Calu3 (cell line): ENCODE measurements around the gene VASP. TPM values are rescaled to one million over a fixed set of nuclear protein-coding genes. Genes with fewer than 3 reads are reported as not detected.

Source experiments
- BruUV-seq: library from RNA; stranded (reverse); fragments of 400-500 nt; replicated peaks from 2 replicates; lab custom pipeline; 2021; lab: Mats Ljungman, UMichigan
- CTCF ChIA-PET: fragments of 300-600 bp; sonication (Branson Sonifier 250); formaldehyde crosslinking; loops from one replicate; lab custom pipeline; 2022; ENCODE audit warnings: antibody characterized with exemption; lab: Charles Lee
- DNase-seq: peaks from one replicate; pipeline ENCODE4 v3.0.0; 2022
- H3K27ac Mint-ChIP-seq: one replicate; pipeline ENCODE4 v1.8.0; 2022; ENCODE audit warnings: mixed read lengths; ENCODE audit not compliant: unreplicated experiment
- H3K27me3 Mint-ChIP-seq: one replicate; pipeline ENCODE4 v1.8.0; 2022; ENCODE audit warnings: mixed read lengths; ENCODE audit not compliant: unreplicated experiment
- H3K36me3 Mint-ChIP-seq: one replicate; pipeline ENCODE4 v1.8.0; 2022; ENCODE audit warnings: mild to moderate bottlenecking, moderate library complexity, mixed read lengths; ENCODE audit not compliant: insufficient read depth, unreplicated experiment
- H3K4me1 Mint-ChIP-seq: one replicate; pipeline ENCODE4 v1.8.0; 2022; ENCODE audit warnings: mild to moderate bottlenecking, low read depth, mixed read lengths; ENCODE audit not compliant: unreplicated experiment
- H3K4me3 Mint-ChIP-seq: one replicate; pipeline ENCODE4 v1.8.0; 2022; ENCODE audit warnings: mild to moderate bottlenecking, low read depth, moderate library complexity, mixed read lengths; ENCODE audit not compliant: unreplicated experiment
- H3K9me3 Mint-ChIP-seq: one replicate; pipeline ENCODE4 v1.8.0; 2022; ENCODE audit warnings: low read depth, mixed read lengths; ENCODE audit not compliant: unreplicated experiment
- intact Hi-C: fragments of 100-400 bp; cut with micrococcal nuclease; formaldehyde crosslinking; loops from one replicate; pipeline ENCODE4 v1.10.0; 2022; ENCODE audit not compliant: unreplicated experiment
- total RNA-seq: library from RNA; stranded (reverse); gene quantifications from 2 replicates; pipeline ENCODE4 v1.2.3, GENCODE V29; 2022
- TF ChIP-seq, protein P1 (sequence below): fragments of 200-600 bp; IDR thresholded peaks from one replicate; pipeline ENCODE4 v1.8.0; 2022; ENCODE audit warnings: antibody characterized with exemption; ENCODE audit not compliant: unreplicated experiment

Gene VASP
- total RNA-seq, 1 experiment from 2014 or later, result 194 TPM

DNA sequence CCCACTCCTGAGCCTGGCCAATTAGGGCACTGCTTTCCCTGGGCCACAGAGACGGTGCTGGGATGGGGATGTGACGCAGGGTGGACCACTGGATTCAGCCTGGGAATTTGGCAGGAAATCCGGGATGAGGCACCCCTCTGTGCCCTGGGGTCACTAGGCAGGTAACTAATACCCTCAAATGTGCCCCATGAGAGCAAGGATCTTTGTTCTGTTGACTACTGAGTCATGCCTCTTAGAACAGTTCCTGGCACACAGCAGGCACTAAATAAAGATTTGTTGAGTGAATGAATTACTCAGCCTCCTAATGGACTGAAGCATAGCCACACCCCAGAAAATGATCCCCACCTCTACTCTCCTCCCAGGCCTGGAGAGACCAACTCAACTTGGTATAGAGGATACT, 61.5 kb downstream of the VASP start:
- DNase-seq, result peak; percentile 60
- no TSS peak for BruUV-seq
- Mint-ChIP-seq H3K36me3 (peaks cover 20% of the 10 kb centered on the region), H3K4me3 (no peak overlapping the region), H3K27me3 (no peaks in the 10 kb centered on the region), H3K27ac (peak overlapping the region; percentile 72), H3K9me3 (no peaks in the 10 kb centered on the region), H3K4me1 (peaks cover 31% of the 10 kb centered on the region)
- CTCF ChIA-PET, result no interaction called here
- intact Hi-C loops, result no loop called here
- TF ChIP-seq, protein P1, sequence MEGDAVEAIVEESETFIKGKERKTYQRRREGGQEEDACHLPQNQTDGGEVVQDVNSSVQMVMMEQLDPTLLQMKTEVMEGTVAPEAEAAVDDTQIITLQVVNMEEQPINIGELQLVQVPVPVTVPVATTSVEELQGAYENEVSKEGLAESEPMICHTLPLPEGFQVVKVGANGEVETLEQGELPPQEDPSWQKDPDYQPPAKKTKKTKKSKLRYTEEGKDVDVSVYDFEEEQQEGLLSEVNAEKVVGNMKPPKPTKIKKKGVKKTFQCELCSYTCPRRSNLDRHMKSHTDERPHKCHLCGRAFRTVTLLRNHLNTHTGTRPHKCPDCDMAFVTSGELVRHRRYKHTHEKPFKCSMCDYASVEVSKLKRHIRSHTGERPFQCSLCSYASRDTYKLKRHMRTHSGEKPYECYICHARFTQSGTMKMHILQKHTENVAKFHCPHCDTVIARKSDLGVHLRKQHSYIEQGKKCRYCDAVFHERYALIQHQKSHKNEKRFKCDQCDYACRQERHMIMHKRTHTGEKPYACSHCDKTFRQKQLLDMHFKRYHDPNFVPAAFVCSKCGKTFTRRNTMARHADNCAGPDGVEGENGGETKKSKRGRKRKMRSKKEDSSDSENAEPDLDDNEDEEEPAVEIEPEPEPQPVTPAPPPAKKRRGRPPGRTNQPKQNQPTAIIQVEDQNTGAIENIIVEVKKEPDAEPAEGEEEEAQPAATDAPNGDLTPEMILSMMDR, result no peak

DNA sequence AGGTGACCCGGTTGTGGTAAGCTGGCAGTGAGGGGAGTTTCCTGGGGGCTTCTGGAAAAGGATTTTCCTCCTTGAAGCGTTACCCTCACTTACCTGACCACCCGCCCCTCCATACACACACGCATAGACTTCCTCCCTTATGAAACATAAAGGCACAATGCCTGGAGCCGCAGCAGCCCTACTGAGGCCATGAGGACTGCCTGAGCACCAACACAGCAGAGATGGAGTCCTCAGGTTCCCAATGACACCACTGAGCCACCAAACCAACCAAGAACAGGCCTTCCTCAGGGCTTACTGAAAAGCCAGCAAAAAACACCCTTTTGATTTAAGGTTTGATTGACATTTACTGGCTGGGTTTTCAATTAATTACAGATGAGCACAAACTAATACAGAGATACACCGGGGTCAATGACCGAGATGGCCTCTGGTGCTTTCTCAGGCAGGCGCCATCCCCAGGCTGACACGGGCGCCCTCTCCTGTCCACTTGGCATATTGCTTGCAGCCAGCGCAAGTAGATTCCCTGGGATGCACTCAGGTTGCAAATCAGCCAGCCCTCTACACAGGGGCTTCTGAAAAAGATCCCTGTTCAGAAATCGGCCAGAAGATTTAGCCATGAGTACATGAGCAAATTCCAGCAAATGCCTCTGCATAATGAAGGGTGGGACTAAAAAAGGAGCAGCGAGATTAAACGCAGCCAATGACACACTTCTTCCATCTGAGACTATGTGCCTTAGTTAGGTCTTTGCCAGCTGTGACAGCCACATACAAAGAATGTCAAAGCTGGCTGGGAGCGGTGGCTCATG, 62.5 kb downstream of the VASP start:
- peak overlapping the region; percentile 32 for H3K27ac Mint-ChIP-seq
- TF ChIP-seq, protein P1, result peak; percentile 83
- DNase-seq, result peak; percentile 80
- BruUV-seq, result no TSS peak
- H3K27me3 Mint-ChIP-seq, result no peaks in the 10 kb centered on the region
- no peaks in the 10 kb centered on the region for H3K9me3 Mint-ChIP-seq
- CTCF ChIA-PET, result no interaction called here
- intact Hi-C loops, result loop anchor here (1.0 kb wide), 1 partner anchor 47 kb away; no protein-coding TSS in a partner anchor
- peaks cover 31% of the 10 kb centered on the region for H3K4me1 Mint-ChIP-seq
- H3K4me3 Mint-ChIP-seq, result peak overlapping the region; percentile 13
- H3K36me3 Mint-ChIP-seq, result peaks cover 23% of the 10 kb centered on the region

DNA sequence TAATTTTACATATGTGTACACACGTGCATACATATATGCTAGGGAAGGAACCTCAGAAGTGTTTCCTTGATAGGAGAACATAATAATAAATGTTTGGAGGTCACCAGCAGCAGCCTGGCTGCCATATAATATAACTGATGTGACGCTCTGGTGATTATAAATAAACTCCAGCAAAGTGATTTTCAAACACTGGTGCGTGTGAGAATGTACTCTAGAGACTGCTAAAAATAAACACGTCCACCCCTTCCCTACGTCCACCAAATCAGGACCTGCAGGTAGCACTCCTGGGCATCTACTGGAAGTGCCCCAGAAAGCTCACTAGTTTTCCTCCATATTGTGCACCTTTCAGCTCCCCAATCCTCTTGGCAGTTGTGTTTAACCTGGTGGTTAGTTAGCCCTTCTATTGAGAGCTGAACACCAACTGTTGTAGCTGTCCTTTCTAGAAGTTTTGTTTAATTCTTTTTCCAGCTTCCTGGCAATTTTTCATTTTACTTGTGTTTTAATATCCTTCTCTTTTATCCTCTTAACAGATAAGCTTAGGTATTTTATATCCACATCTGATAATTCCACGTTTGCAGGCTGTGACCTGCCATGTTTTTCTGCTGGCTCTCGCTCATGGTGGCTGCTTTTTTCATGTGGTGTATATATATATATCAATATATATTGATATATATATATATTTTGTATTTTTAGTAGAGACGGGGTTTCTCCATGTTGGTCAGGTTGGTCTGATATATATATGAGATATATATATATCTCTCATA, 64.4 kb downstream of the VASP start:
- intact Hi-C loops, result no loop called here

DNA sequence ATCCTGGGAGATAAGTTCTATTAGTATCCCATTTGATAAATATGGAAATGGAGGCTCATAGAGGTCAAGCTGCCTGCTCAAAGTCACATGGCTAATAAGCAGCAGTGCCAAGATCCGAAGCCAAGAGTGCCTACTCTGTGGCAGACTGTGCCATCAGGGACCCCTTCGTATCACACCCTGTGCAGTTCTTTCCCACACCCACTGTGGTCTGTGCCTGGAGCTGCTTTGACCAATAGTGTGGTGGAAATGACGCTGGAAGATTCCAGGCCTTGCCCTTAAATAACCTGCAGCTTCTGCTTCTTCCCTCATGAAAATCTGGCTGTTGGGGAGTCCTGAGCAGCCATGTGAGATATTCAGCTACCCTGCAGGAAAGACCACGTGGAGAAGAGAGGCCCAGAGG, 67.2 kb downstream of the VASP start:
- no peak overlapping the region for H3K4me3 Mint-ChIP-seq
- H3K9me3 Mint-ChIP-seq, result no peaks in the 10 kb centered on the region
- no TSS peak for BruUV-seq
- TF ChIP-seq, protein P1, result no peak
- H3K4me1 Mint-ChIP-seq, result peaks cover 39% of the 10 kb centered on the region
- CTCF ChIA-PET, result no interaction called here
- H3K36me3 Mint-ChIP-seq, result peaks cover 20% of the 10 kb centered on the region
- no peaks in the 10 kb centered on the region for H3K27me3 Mint-ChIP-seq
- H3K27ac Mint-ChIP-seq, result no peak overlapping the region
- DNase-seq, result no peak
- intact Hi-C loops, result no loop called here

More for the DNA sequence above, 64.4 kb downstream of the VASP start:
- Mint-ChIP-seq H3K9me3 (no peaks in the 10 kb centered on the region), H3K27me3 (no peaks in the 10 kb centered on the region), H3K27ac (no peak overlapping the region), H3K36me3 (peaks cover 25% of the 10 kb centered on the region), H3K4me1 (peaks cover 36% of the 10 kb centered on the region), H3K4me3 (no peak overlapping the region)
- TF ChIP-seq, protein P1, result no peak
- CTCF ChIA-PET, result no interaction called here
- no TSS peak for BruUV-seq
- DNase-seq, result no peak
